Measurements from ENCODE around the gene SOCS7. TPM values are rescaled to one million over a fixed set of nuclear protein-coding genes. Genes with fewer than 3 reads are reported as not detected.
A peak's percentile ranks its signal among the peaks of the same experiment; 100 is the strongest.

The SOCS7 gene
- polyA plus RNA-seq, 1 experiment, result 5.8 TPM

GRCh38 chr17:38410201-38410600 lies 58.6 kb downstream of the SOCS7 start:
- CTCF ChIA-PET, result no interaction called here
- H3K27ac ChIP-seq (ENCODE audit: low read depth, low read length), result no peak overlapping the region
- peaks cover 3% of the 10 kb centered on the region for H3K27me3 ChIP-seq (ENCODE audit: control insufficient read depth, insufficient read depth, low read length)
- TF ChIP-seq CTCF (IDR thresholded peaks at IDR 0.05; ENCODE audit: low read depth, low read length), result no peak
- POLR2A ChIA-PET, result no interaction called here
- no peak overlapping the region for H3K4me3 ChIP-seq (ENCODE audit: low read depth, low read length)
- no peak for DNase-seq (ENCODE audit: low read depth, low spot score)
- H3K9me3 ChIP-seq (ENCODE audit: control insufficient read depth, insufficient read depth, low read length), result no peaks in the 10 kb centered on the region

GRCh38 chr17:38415250-38416194 lies 63.9 kb downstream of the SOCS7 start:
- ChIA-PET POLR2A (interaction anchor here (0.9 to 1.5 kb wide), 3 partner anchors 64 to 70 kb away, joined by 3 to 12 read pairs (median 5); partner anchors contain the start of gene SOCS7), CTCF (interaction anchor here (0.6 to 6.1 kb wide), 21 partner anchors 9 to 94 kb away, joined by 3 to 179 read pairs (median 5); partner anchors contain the start of gene SOCS7)
- peaks cover 28% of the 10 kb centered on the region for H3K27me3 ChIP-seq (ENCODE audit: control insufficient read depth, insufficient read depth, low read length)
- no peak for TF ChIP-seq CTCF (IDR thresholded peaks at IDR 0.05; ENCODE audit: low read depth, low read length)
- peak overlapping the region; percentile 57 for H3K27ac ChIP-seq (ENCODE audit: low read depth, low read length)
- peak; percentile 26 for DNase-seq (ENCODE audit: low read depth, low spot score)
- H3K4me3 ChIP-seq (ENCODE audit: low read depth, low read length), result peak overlapping the region; percentile 38
- H3K9me3 ChIP-seq (ENCODE audit: control insufficient read depth, insufficient read depth, low read length), result no peaks in the 10 kb centered on the region; the same call in 1 of the 2 replicates

GRCh38 chr17:38416840-38417209 lies 65.2 kb downstream of the SOCS7 start:
- no peak for TF ChIP-seq CTCF (IDR thresholded peaks at IDR 0.05; ENCODE audit: low read depth, low read length)
- Histone ChIP-seq H3K27ac (ENCODE audit: low read depth, low read length) (no peak overlapping the region), H3K9me3 (ENCODE audit: control insufficient read depth, insufficient read depth, low read length) (no peaks in the 10 kb centered on the region; the same call in 1 of the 2 replicates), H3K4me3 (ENCODE audit: low read depth, low read length) (no peak overlapping the region), H3K27me3 (ENCODE audit: control insufficient read depth, insufficient read depth, low read length) (peaks cover 28% of the 10 kb centered on the region)
- POLR2A ChIA-PET, result no interaction called here
- CTCF ChIA-PET, result interaction anchor here (1.7 to 6.1 kb wide), 2 partner anchors 9 to 68 kb away, joined by 5 to 179 read pairs; no protein-coding TSS in a partner anchor
- DNase-seq (ENCODE audit: low read depth, low spot score), result no peak

- Histone ChIP-seq H3K4me3 (ENCODE audit: low read depth, low read length) (no peak overlapping the region), H3K27me3 (ENCODE audit: control insufficient read depth, insufficient read depth, low read length) (peaks cover 28% of the 10 kb centered on the region), H3K27ac (ENCODE audit: low read depth, low read length) (no peak overlapping the region), H3K9me3 (ENCODE audit: control insufficient read depth, insufficient read depth, low read length) (no peaks in the 10 kb centered on the region; the same call in 1 of the 2 replicates)
- TF ChIP-seq CTCF (IDR thresholded peaks at IDR 0.05; ENCODE audit: low read depth, low read length), result no peak
- no peak for DNase-seq (ENCODE audit: low read depth, low spot score)
- CTCF ChIA-PET, result interaction anchor here (6.1 kb wide), 1 partner anchor 68 kb away, joined by 179 read pairs; no protein-coding TSS in a partner anchor
- POLR2A ChIA-PET, result interaction anchor here (0.6 kb wide), 1 partner anchor 62 kb away, joined by 10 read pairs; no protein-coding TSS in a partner anchor
Observed at GRCh38 chr17:38417210-38417951, 65.7 kb downstream of the SOCS7 start.

Data from AG04450 (cell line).